KOPT-K1 (cell line): ENCODE measurements around the gene YIPF7.

ENCODE experiments used
- H3K27ac ChIP-seq: fragments of 200-600 bp; sonication (generic); 2 replicates; pipeline ENCODE4 v1.5.1; 2016; ENCODE audit warnings: antibody characterized with exemption, mild to moderate bottlenecking, low read depth, low read length; ENCODE audit not compliant: poor library complexity, severe bottlenecking
- H3K36me3 ChIP-seq: fragments of 200-600 bp; sonication (generic); 2 replicates; pipeline ENCODE4 v1.5.1; 2017; ENCODE audit warnings: antibody characterized with exemption, mild to moderate bottlenecking, low read length, moderate library complexity; ENCODE audit not compliant: insufficient read depth
- H3K9me3 ChIP-seq: fragments of 200-600 bp; sonication (generic); 2 replicates; pipeline ENCODE4 v1.5.1; 2017; ENCODE audit warnings: antibody characterized with exemption, low read length, mild to moderate bottlenecking; ENCODE audit not compliant: insufficient read depth, poor library complexity, severe bottlenecking

Gene YIPF7

DNA sequence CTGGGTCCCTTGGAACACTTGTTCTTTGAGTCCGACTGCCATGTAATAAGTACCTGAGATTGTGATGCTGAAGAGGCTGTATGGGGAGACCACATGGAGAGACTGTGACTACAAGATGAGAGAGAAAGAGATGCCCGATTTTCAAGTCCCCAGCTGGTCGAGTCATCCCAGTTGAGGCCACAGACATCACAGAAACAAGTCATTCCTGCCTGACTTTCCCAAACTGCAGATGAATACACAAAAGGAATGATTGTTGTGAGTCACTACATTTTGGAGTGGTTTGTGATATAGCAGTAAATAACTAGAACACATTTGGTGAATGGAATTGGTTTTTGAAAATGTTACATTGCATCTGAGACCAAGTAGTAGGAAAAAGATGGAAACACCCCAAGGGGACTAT, 9.0 kb upstream of the YIPF7 start:
- Histone ChIP-seq H3K36me3 (no peaks in the 10 kb centered on the region), H3K27ac (no peak overlapping the region), H3K9me3 (no peaks in the 10 kb centered on the region)

- Histone ChIP-seq H3K9me3 (no peaks in the 10 kb centered on the region), H3K27ac (no peak overlapping the region), H3K36me3 (no peaks in the 10 kb centered on the region)
These were observed 577 bp upstream of the YIPF7 start for GRCh38 chr4:44652002-44652401.

- peaks cover 14% of the 10 kb centered on the region for H3K9me3 ChIP-seq
- no peaks in the 10 kb centered on the region for H3K36me3 ChIP-seq
- H3K27ac ChIP-seq: no peak overlapping the region
These were observed 5.3 kb downstream of the YIPF7 start for GRCh38 chr4:44646151-44646550.

- Histone ChIP-seq H3K36me3 (no peaks in the 10 kb centered on the region), H3K27ac (no peak overlapping the region), H3K9me3 (no peaks in the 10 kb centered on the region)
These were observed 13.3 kb downstream of the YIPF7 start for GRCh38 chr4:44638091-44638490.

DNA sequence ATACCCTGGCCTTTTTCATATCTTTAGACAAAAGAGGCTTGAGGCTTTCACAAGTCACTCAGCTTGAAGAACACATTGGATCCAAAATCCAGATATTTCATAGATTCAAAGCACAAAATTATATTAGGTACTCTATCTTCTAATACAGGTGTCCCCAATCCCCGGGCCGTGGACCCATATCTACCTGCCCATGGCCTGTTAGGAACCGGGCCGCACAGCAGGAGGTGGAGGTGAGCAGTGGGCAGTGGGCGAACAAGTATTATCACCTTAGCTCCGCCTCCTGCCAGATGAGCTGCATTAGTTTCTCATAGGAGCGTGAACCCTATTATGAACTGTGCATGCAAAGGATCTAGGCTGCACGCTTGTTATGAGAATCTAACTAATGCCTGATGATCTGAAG, 18.7 kb downstream of the YIPF7 start:
- no peak overlapping the region for H3K27ac ChIP-seq
- no peaks in the 10 kb centered on the region for H3K9me3 ChIP-seq
- no peaks in the 10 kb centered on the region for H3K36me3 ChIP-seq

- Histone ChIP-seq H3K36me3 (no peaks in the 10 kb centered on the region), H3K9me3 (no peaks in the 10 kb centered on the region), H3K27ac (no peak overlapping the region)
These were observed 19.3 kb downstream of the YIPF7 start for GRCh38 chr4:44632089-44632488.

GRCh38 chr4:44629280-44629866, 22.1 kb downstream of the YIPF7 start:
- no peak overlapping the region for H3K27ac ChIP-seq
- no peaks in the 10 kb centered on the region for H3K36me3 ChIP-seq
- H3K9me3 ChIP-seq: no peaks in the 10 kb centered on the region

DNA sequence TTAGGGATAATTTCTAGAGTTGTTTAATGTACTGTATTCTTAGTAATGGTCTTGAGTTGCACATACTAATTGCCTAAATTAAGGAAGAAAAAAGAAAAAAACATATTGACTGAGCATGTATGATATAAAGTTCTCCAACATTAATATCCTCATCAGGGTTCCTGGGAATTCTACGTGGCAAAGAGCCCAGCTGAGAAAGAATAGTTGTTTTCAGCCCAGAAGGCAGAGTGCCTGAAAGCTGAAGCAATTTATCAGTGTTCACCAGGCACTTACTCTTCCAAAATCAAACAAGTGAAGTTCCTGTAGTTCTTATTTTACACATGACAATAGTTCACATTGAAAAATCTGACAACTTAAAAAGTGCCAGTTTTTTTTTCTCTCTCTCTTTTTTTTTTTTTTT, 27.7 kb downstream of the YIPF7 start:
- no peaks in the 10 kb centered on the region for H3K36me3 ChIP-seq
- H3K27ac ChIP-seq: no peak overlapping the region
- H3K9me3 ChIP-seq: no peaks in the 10 kb centered on the region

- Histone ChIP-seq H3K27ac (no peak overlapping the region), H3K36me3 (no peaks in the 10 kb centered on the region), H3K9me3 (no peaks in the 10 kb centered on the region)
These were observed 34.8 kb downstream of the YIPF7 start for GRCh38 chr4:44616621-44617020.

DNA sequence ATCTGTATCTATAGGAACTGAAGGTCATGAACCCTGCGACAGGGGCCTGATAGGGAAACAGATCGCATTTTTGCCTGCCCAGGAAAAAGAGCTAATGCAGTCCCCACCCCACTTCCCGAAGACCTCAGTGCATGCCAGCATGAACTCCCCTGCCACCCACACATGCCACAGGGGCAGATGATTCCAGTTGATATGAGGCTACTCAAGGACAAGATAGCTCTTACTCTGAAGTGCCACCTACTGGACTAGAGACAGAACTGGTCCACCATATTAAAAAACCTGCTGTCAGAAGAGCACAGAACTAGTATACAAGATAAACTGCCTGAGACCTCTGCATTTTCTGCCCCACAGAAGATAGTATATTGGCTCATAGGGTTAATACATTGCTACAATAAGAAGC, 68.0 kb downstream of the YIPF7 start:
- Histone ChIP-seq H3K36me3 (no peaks in the 10 kb centered on the region), H3K9me3 (no peaks in the 10 kb centered on the region), H3K27ac (no peak overlapping the region)

- no peak overlapping the region for H3K27ac ChIP-seq
- H3K36me3 ChIP-seq: no peaks in the 10 kb centered on the region
- no peaks in the 10 kb centered on the region for H3K9me3 ChIP-seq
These were observed 71.2 kb downstream of the YIPF7 start for GRCh38 chr4:44580231-44580630.

DNA sequence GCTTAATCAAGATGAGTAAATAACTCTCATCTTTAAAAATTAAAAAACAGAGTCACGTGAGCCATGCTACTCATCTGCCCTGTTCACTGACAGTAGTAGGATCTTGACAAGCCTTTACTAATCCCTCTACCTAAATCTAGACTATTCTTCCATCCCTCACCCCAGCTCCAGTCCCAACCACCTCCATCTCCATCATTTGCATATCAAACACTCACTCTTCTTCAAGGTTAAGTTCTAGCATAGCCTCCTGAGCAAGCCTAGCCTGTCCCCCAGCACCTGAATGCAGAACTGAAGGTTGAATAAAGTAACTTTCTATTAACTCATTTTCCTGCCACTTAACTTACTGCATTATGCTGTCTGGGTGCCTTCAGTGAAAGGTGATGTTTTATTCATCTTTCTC, 72.5 kb downstream of the YIPF7 start:
- H3K9me3 ChIP-seq: no peaks in the 10 kb centered on the region
- H3K27ac ChIP-seq: no peak overlapping the region
- no peaks in the 10 kb centered on the region for H3K36me3 ChIP-seq
